SK-N-SH (cell line): ENCODE results near the gene RAB12. TPM values are rescaled to one million over a fixed set of nuclear protein-coding genes. Genes with fewer than 3 reads are reported as not detected.

Experiments
- CTCF ChIA-PET: fragments of 300-600, 350-600 bp; formaldehyde crosslinking; extraction: SDS; loops from one replicate; lab custom pipeline; 2021; lab: Yijun Ruan, JAX
- POLR2A ChIA-PET: fragments of 350-600 bp; sonication (Branson Sonifier 250); formaldehyde crosslinking; extraction: SDS; loops from one replicate; lab custom pipeline; 2020; ENCODE audit warnings: antibody characterized with exemption, inconsistent platforms; lab: Yijun Ruan, JAX
- DNase-seq: peaks from one replicate; pipeline ENCODE4 v3.0.0; 2012
- H2AFZ ChIP-seq: fragments of 200-600 bp; sonication (generic); 2 replicates; pipeline ENCODE4 v1.8.1; 2016; ENCODE audit warnings: antibody characterized with exemption, mild to moderate bottlenecking, low read depth
- H3F3A ChIP-seq: fragments of 200-600 bp; sonication (generic); replicated peaks from 2 replicates; pipeline ENCODE3; 2016; ENCODE audit warnings: antibody characterized with exemption, mild to moderate bottlenecking; ENCODE audit not compliant: insufficient read depth
- H3K27ac ChIP-seq, 2 experiments: fragments of 200-500 bp in 1 of 2; fragments of 200-600 bp in 1 of 2; sonication (Bioruptor generic) in 1 of 2; sonication (generic), shearing (Covaris generic) in 1 of 2; 2 replicates each; pipeline versions ENCODE4 v1.5.1 to v1.6.1; 2014 to 2016; ENCODE audit warnings: low read depth in 2 of 2, inconsistent platforms in 1 of 2, low read length in 1 of 2, mild to moderate bottlenecking in 1 of 2, mixed read lengths in 1 of 2
- H3K27me3 ChIP-seq: fragments of 200-600 bp; sonication (generic), shearing (Covaris generic); 2 replicates; pipeline ENCODE4 v1.6.1; 2016; ENCODE audit warnings: mixed run types; ENCODE audit not compliant: insufficient read depth
- H3K36me3 ChIP-seq, 2 experiments: fragments of 200-500 bp in 1 of 2; fragments of 200-600 bp in 1 of 2; sonication (Bioruptor generic) in 1 of 2; sonication (generic) in 1 of 2; replicated peaks in 1 of 2; 2 replicates each; pipeline versions ENCODE3 to v1.5.1; 2014 to 2016; ENCODE audit warnings: low read length in 1 of 2, mild to moderate bottlenecking in 1 of 2; ENCODE audit not compliant: insufficient read depth in 2 of 2, control insufficient read depth in 1 of 2
- H3K4me1 ChIP-seq, 2 experiments: fragments of 200-500 bp in 1 of 2; fragments of 200-600 bp in 1 of 2; sonication (Bioruptor generic) in 1 of 2; sonication (generic), shearing (Covaris generic) in 1 of 2; 2 replicates each; pipeline versions ENCODE4 v1.5.1 to v1.6.1; 2014 to 2016; ENCODE audit warnings: low read depth in 1 of 2, low read length in 1 of 2, mixed run types in 1 of 2; ENCODE audit not compliant: insufficient read depth in 2 of 2, control insufficient read depth in 1 of 2
- H3K4me2 ChIP-seq: fragments of 200-600 bp; sonication (generic), shearing (Covaris generic); 2 replicates; pipeline ENCODE4 v1.6.1; 2017; ENCODE audit warnings: mixed run types
- H3K4me3 ChIP-seq, 2 experiments: fragments of 200-500 bp in 1 of 2; fragments of 200-600 bp in 1 of 2; sonication (Bioruptor generic) in 1 of 2; sonication (generic), shearing (Covaris generic) in 1 of 2; 2 replicates each; pipeline versions ENCODE4 v1.5.1 to v1.8.1; 2014 to 2016; ENCODE audit warnings: low read depth in 2 of 2, inconsistent platforms in 1 of 2, low read length in 1 of 2, mild to moderate bottlenecking in 1 of 2, mixed read lengths in 1 of 2, moderate library complexity in 1 of 2
- H3K79me2 ChIP-seq: fragments of 200-600 bp; sonication (generic); 2 replicates; pipeline ENCODE4 v1.8.1; 2017; ENCODE audit warnings: mild to moderate bottlenecking; ENCODE audit not compliant: insufficient read depth
- H3K9ac ChIP-seq: fragments of 200-600 bp; sonication (generic); 2 replicates; pipeline ENCODE4 v1.6.1; 2017; ENCODE audit warnings: mixed run types
- H3K9me2 ChIP-seq: fragments of 200-600 bp; sonication (generic); 2 replicates; pipeline ENCODE4 v1.6.1; 2017; ENCODE audit warnings: mixed run types
- H3K9me3 ChIP-seq: fragments of 200-600 bp; sonication (generic); 2 replicates; pipeline ENCODE4 v1.6.1; 2017; ENCODE audit warnings: mixed run types, mild to moderate bottlenecking, moderate library complexity
- H4K20me1 ChIP-seq: fragments of 200-600 bp; sonication (generic); 2 replicates; pipeline ENCODE4 v1.6.1; 2017; ENCODE audit warnings: mild to moderate bottlenecking, mixed run types; ENCODE audit not compliant: insufficient read depth
- CHD2 ChIP-seq: fragments of 150-350 bp; IDR thresholded peaks from 2 replicates; pipeline ENCODE4 v1.6.1; 2018; ENCODE audit warnings: low read length; ENCODE audit not compliant: partially characterized antibody
- EZH2phosphoT487 ChIP-seq: fragments of 200-600 bp; sonication (generic); IDR thresholded peaks from 2 replicates; pipeline ENCODE4 v1.6.1; 2017; ENCODE audit warnings: low read depth, mixed run types, mild to moderate bottlenecking, antibody characterized with exemption, moderate library complexity, borderline replicate concordance
- FOSL2 ChIP-seq: IDR thresholded peaks from 2 replicates; pipeline ENCODE4 v1.4.0; 2012; ENCODE audit warnings: low read depth, mild to moderate bottlenecking, moderate library complexity, borderline replicate concordance
- FOXM1 ChIP-seq: IDR thresholded peaks from 2 replicates; pipeline ENCODE4 v1.4.0; 2012; ENCODE audit warnings: low read depth, mild to moderate bottlenecking
- NRF1 ChIP-seq: IDR thresholded peaks from 2 replicates; pipeline ENCODE4 v1.6.1; 2012; ENCODE audit warnings: low read depth, mild to moderate bottlenecking, low read length
- RCOR1 ChIP-seq: fragments of 150-350 bp; IDR thresholded peaks from 2 replicates; pipeline ENCODE4 v1.6.1; 2017; ENCODE audit warnings: antibody characterized with exemption, low read length
- SIN3A ChIP-seq: IDR thresholded peaks from 2 replicates; pipeline ENCODE4 v1.6.1; 2012; ENCODE audit warnings: low read depth, mild to moderate bottlenecking, low read length, moderate library complexity, borderline replicate concordance
- SMC3 ChIP-seq: IDR thresholded peaks from 2 replicates; pipeline ENCODE4 v1.6.1; 2012; ENCODE audit warnings: low read depth, low read length, improper control_type of control experiment
- TAF1 ChIP-seq: IDR thresholded peaks from 2 replicates; pipeline ENCODE4 v1.6.1; 2012; ENCODE audit warnings: low read depth, mild to moderate bottlenecking, low read length, moderate library complexity, borderline replicate concordance
- TCF12 ChIP-seq: IDR thresholded peaks from 2 replicates; pipeline ENCODE4 v1.4.0; 2012
- TEAD4 ChIP-seq: IDR thresholded peaks from 2 replicates; pipeline ENCODE4 v1.4.0; 2012; ENCODE audit warnings: mild to moderate bottlenecking, borderline replicate concordance; ENCODE audit not compliant: insufficient read depth
- YY1 ChIP-seq: IDR thresholded peaks from 2 replicates; pipeline ENCODE4 v1.4.0; 2012; ENCODE audit warnings: low read depth, mild to moderate bottlenecking
- WGBS: methylation state at CpG from one replicate; pipeline ENCODE4 v1.1.6; 2017; ENCODE audit warnings: low lambda C conversion rate; 5-methylcytosine and 5-hydroxymethylcytosine counted together
- polyA plus RNA-seq, 3 experiments: library from polyadenylated mRNA; depleted of rRNA; stranded (reverse); fragments of >200 nt; gene quantifications; 2 replicates each; pipeline ENCODE4 v1.2.3, GENCODE V29; 2012
- TF ChIP-seq, protein P1 (sequence below): IDR thresholded peaks from 2 replicates; pipeline ENCODE4 v1.6.1; 2012; ENCODE audit warnings: mild to moderate bottlenecking, low read depth, low read length, moderate library complexity
- TF ChIP-seq, protein P2 (sequence below): fragments of 150-350 bp; IDR thresholded peaks from 2 replicates; pipeline ENCODE4 v1.6.1; 2017; ENCODE audit warnings: antibody characterized with exemption, low read length, low read depth, borderline replicate concordance

Gene RAB12
- polyA plus RNA-seq, 1 of the 3 experiments (the other 2 are of a cell fraction), result 11.0 TPM

DNA sequence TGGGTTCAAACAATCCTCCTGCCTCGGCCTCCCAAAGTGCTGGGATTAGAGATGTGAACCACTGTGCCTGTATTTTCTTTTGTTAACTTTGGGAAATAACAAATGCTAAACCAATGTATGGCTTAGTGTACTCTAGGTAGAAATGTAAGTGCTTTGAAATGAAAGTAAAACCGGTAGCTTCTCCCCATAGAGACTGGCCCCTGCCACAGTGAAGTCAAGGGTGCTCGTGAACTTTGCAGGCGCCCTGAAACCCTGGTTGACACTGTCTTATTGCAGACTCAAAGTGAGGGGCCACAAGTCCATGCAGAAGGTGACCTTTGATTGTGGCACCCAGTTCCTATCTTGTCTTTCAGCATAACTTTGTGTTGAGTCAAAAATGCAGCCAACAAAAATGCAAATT lies 72.0 kb downstream of the RAB12 start:
- H3K9me3 ChIP-seq, result no peaks in the 10 kb centered on the region
- CTCF ChIA-PET, result interaction anchor here (0.9 to 2.0 kb wide), 5 partner anchors 15 to 307 kb away, joined by 3 to 7 read pairs (median 3); no protein-coding TSS in a partner anchor

DNA sequence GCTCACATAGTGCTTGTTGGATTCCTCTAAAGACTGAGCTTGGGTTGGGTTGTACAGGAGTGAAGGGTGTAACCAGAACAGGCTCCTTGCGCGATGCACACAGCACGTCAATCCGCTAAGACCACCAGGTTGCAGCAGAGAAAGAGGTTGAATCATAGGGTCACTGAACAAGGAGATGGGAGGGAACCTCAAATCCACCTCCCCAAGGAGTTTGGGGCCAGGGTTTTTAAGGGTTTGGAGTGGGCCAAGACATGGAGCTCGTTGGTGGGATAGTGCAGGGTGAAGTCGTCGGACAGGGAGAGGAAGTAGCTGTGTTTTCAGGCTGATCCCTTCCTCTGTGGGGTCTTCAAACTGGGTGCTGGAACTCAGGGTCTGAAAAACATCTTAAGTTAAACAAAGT lies 75.3 kb downstream of the RAB12 start:
- Histone ChIP-seq H3F3A (no peaks in the 10 kb centered on the region), H3K36me3 (no peaks in the 10 kb centered on the region), H3K4me3 (no peak overlapping the region), H4K20me1 (no peaks in the 10 kb centered on the region), H3K9me2 (no peaks in the 10 kb centered on the region), H3K9ac (no peak overlapping the region), H3K4me1 (no peaks in the 10 kb centered on the region), H3K79me2 (no peaks in the 10 kb centered on the region), H2AFZ (no peak overlapping the region), H3K27ac (no peak overlapping the region), H3K27me3 (no peaks in the 10 kb centered on the region), H3K4me2 (no peak overlapping the region), H3K9me3 (no peaks in the 10 kb centered on the region)
- no peak for DNase-seq
- ChIA-PET POLR2A (no interaction called here), CTCF (interaction anchor here (0.8 to 1.0 kb wide), 2 partner anchors 12 to 298 kb away, joined by 4 to 7 read pairs; no protein-coding TSS in a partner anchor)
- TF ChIP-seq FOXM1 (no peak), TCF12 (no peak), FOSL2 (no peak), SMC3 (no peak), RCOR1 (no peak), CHD2 (no peak), SIN3A (no peak), TAF1 (no peak), EZH2phosphoT487 (no peak), YY1 (no peak)
- WGBS, result 94% methylated on average over 7 of the region's 7 CpGs

More for the DNA sequence above, 72.0 kb downstream of the RAB12 start:
- Histone ChIP-seq H3F3A (no peaks in the 10 kb centered on the region), H3K4me1 (no peaks in the 10 kb centered on the region), H3K27me3 (no peaks in the 10 kb centered on the region), H3K9ac (no peak overlapping the region), H3K4me2 (no peak overlapping the region), H3K79me2 (no peaks in the 10 kb centered on the region), H3K36me3 (no peaks in the 10 kb centered on the region), H3K4me3 (no peak overlapping the region), H4K20me1 (no peaks in the 10 kb centered on the region), H2AFZ (no peak overlapping the region), H3K9me2 (no peaks in the 10 kb centered on the region), H3K27ac (no peak overlapping the region)
- TF ChIP-seq, protein P1, sequence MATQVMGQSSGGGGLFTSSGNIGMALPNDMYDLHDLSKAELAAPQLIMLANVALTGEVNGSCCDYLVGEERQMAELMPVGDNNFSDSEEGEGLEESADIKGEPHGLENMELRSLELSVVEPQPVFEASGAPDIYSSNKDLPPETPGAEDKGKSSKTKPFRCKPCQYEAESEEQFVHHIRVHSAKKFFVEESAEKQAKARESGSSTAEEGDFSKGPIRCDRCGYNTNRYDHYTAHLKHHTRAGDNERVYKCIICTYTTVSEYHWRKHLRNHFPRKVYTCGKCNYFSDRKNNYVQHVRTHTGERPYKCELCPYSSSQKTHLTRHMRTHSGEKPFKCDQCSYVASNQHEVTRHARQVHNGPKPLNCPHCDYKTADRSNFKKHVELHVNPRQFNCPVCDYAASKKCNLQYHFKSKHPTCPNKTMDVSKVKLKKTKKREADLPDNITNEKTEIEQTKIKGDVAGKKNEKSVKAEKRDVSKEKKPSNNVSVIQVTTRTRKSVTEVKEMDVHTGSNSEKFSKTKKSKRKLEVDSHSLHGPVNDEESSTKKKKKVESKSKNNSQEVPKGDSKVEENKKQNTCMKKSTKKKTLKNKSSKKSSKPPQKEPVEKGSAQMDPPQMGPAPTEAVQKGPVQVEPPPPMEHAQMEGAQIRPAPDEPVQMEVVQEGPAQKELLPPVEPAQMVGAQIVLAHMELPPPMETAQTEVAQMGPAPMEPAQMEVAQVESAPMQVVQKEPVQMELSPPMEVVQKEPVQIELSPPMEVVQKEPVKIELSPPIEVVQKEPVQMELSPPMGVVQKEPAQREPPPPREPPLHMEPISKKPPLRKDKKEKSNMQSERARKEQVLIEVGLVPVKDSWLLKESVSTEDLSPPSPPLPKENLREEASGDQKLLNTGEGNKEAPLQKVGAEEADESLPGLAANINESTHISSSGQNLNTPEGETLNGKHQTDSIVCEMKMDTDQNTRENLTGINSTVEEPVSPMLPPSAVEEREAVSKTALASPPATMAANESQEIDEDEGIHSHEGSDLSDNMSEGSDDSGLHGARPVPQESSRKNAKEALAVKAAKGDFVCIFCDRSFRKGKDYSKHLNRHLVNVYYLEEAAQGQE, result no peak
- no peak for TF ChIP-seq NRF1
- TF ChIP-seq, protein P2, sequence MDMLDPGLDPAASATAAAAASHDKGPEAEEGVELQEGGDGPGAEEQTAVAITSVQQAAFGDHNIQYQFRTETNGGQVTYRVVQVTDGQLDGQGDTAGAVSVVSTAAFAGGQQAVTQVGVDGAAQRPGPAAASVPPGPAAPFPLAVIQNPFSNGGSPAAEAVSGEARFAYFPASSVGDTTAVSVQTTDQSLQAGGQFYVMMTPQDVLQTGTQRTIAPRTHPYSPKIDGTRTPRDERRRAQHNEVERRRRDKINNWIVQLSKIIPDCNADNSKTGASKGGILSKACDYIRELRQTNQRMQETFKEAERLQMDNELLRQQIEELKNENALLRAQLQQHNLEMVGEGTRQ, result no peak
- no peak for TF ChIP-seq RCOR1
- TF ChIP-seq YY1, result no peak
- no peak for TF ChIP-seq TEAD4
- 99% methylated on average over 4 of the region's 4 CpGs for WGBS
- POLR2A ChIA-PET, result no interaction called here
- no peak for DNase-seq
